ENCODE data around the gene OR2T29.
"Not testable (repeated sequence)": the region's sequence is repeated elsewhere in the genome, so short reads cannot be mapped to it uniquely, and the experiment has no call there.

The OR2T29 gene

GRCh38 chr1:248592655-248593054 is 30.1 kb upstream of the OR2T29 start:
- no peak overlapping the region for H3K27ac ChIP-seq
- TF ChIP-seq CTCF (IDR thresholded peaks at IDR 0.05): no peak

- no peak for TF ChIP-seq ZFX (IDR thresholded peaks at IDR 0.05; ENCODE audit: borderline replicate concordance)
- no peak for TF ChIP-seq CTCF (IDR thresholded peaks at IDR 0.05)
- no peak overlapping the region for H3K27ac ChIP-seq
Observed at GRCh38 chr1:248590055-248590454, 27.5 kb upstream of the OR2T29 start.

- no peak overlapping the region for H3K27ac ChIP-seq
- no peak for TF ChIP-seq CTCF (IDR thresholded peaks at IDR 0.05)
- TF ChIP-seq ZFX (IDR thresholded peaks at IDR 0.05; ENCODE audit: borderline replicate concordance): no peak
Observed at GRCh38 chr1:248589334-248589733, 26.8 kb upstream of the OR2T29 start.

GRCh38 chr1:248585266-248585665 is 22.7 kb upstream of the OR2T29 start:
- no peak for TF ChIP-seq CTCF (IDR thresholded peaks at IDR 0.05)
- TF ChIP-seq ZFX (IDR thresholded peaks at IDR 0.05; ENCODE audit: borderline replicate concordance): no peak
- no peak overlapping the region for H3K27ac ChIP-seq

- TF ChIP-seq CTCF (IDR thresholded peaks at IDR 0.05): no peak
- TF ChIP-seq ZFX (IDR thresholded peaks at IDR 0.05; ENCODE audit: borderline replicate concordance): no peak
- H3K27ac ChIP-seq: no peak overlapping the region
Observed at GRCh38 chr1:248576260-248576980, 13.8 kb upstream of the OR2T29 start.

- H3K27ac ChIP-seq: not testable (repeated sequence)
Observed at GRCh38 chr1:248574657-248575056, 12.1 kb upstream of the OR2T29 start, which contains the start of gene OR2T34. TSS of gene OR2T34 (minus strand) at chr1:248574757. CDS start at chr1:248574757, 0 bp downstream.

GRCh38 chr1:248573856-248574255 is 11.3 kb upstream of the OR2T29 start:
- H3K27ac ChIP-seq: not testable (repeated sequence)

GRCh38 chr1:248572049-248572448 is 9.5 kb upstream of the OR2T29 start:
- H3K27ac ChIP-seq: not testable (repeated sequence)

GRCh38 chr1:248570811-248571210 is 8.2 kb upstream of the OR2T29 start:
- not testable (repeated sequence) for H3K27ac ChIP-seq

- not testable (repeated sequence) for H3K27ac ChIP-seq
Observed at GRCh38 chr1:248569049-248569448, 6.5 kb upstream of the OR2T29 start.

- not testable (repeated sequence) for H3K27ac ChIP-seq
Observed at GRCh38 chr1:248565530-248566373, 3.2 kb upstream of the OR2T29 start.

GRCh38 chr1:248551027-248551426 is 11.5 kb downstream of the OR2T29 start:
- not testable (repeated sequence) for H3K27ac ChIP-seq

GRCh38 chr1:248547383-248547782 is 15.2 kb downstream of the OR2T29 start:
- H3K27ac ChIP-seq: not testable (repeated sequence)

- not testable (repeated sequence) for H3K27ac ChIP-seq
Observed at GRCh38 chr1:248537449-248537848, 25.1 kb downstream of the OR2T29 start.
